Measurements from ENCODE around the gene ZNF547. TPM values are rescaled to one million over a fixed set of nuclear protein-coding genes. Genes with fewer than 3 reads are reported as not detected.
A peak's percentile ranks its signal among the peaks of the same experiment; 100 is the strongest.

The ZNF547 gene
- total RNA-seq, 2 experiments from 2014 or later = 1.0 to 1.4 TPM

DNA sequence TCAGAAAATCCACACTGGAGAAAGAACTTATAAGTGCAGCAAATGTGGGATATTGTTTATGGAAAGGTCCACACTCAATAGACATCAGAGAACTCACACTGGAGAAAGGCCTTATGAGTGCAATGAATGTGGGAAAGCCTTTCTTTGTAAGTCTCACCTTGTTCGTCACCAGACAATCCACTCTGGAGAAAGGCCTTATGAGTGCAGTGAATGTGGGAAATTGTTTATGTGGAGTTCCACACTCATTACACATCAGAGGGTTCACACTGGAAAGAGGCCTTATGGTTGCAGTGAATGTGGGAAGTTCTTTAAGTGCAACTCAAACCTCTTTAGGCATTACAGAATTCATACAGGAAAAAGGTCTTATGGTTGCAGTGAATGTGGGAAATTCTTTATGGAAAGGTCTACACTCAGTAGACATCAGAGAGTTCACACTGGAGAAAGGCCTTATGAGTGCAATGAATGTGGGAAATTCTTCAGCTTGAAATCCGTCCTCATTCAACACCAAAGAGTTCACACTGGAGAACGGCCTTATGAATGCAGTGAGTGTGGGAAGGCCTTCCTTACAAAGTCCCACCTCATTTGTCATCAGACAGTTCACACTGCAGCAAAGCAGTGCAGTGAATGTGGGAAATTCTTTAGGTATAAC is 14.3 kb downstream of the ZNF547 start:
- POLR2A ChIA-PET = no interaction called here
- no peak for DNase-seq

DNA sequence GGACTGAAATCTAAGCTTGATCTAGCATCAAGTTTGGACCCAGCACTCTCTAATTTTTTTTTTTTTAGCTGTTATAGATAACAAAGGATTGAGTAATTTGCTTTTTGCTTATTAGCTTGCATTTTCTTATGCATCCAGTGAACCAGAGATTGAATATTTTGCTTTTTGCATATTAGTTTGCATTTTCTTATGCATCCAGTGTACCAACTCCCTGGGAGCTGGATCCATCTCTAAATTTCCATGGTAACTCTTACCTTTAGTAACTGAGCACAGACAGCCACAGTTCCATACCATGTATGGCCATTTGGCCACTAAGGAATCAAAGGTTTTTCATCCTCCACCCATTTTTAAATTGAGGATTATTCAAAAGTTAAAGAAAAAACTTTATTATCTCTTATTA is 17.6 kb downstream of the ZNF547 start:
- Mint-ChIP-seq H3K27ac (no peak overlapping the region), H3K36me3 (peaks cover 49% of the 10 kb centered on the region), H3K4me1 (ENCODE audit: low read depth) (no peaks in the 10 kb centered on the region), H3K4me3 (no peak overlapping the region), H3K27me3 (no peaks in the 10 kb centered on the region), H3K9me3 (peaks cover 51% of the 10 kb centered on the region)
- ChIA-PET CTCF (no interaction called here), POLR2A (no interaction called here)
- intact Hi-C loops (cut with micrococcal nuclease) = no loop called here
- no peak for DNase-seq

More for the DNA sequence above, 14.3 kb downstream of the ZNF547 start:
- CTCF ChIA-PET = no interaction called here
- no peaks in the 10 kb centered on the region for H3K27me3 Mint-ChIP-seq
- H3K27ac Mint-ChIP-seq = no peak overlapping the region
- intact Hi-C loops (cut with micrococcal nuclease) = no loop called here
- H3K9me3 Mint-ChIP-seq = peaks cover 70% of the 10 kb centered on the region
- no peaks in the 10 kb centered on the region for H3K4me1 Mint-ChIP-seq (ENCODE audit: low read depth)
- peaks cover 72% of the 10 kb centered on the region for H3K36me3 Mint-ChIP-seq
- no peak overlapping the region for H3K4me3 Mint-ChIP-seq

DNA sequence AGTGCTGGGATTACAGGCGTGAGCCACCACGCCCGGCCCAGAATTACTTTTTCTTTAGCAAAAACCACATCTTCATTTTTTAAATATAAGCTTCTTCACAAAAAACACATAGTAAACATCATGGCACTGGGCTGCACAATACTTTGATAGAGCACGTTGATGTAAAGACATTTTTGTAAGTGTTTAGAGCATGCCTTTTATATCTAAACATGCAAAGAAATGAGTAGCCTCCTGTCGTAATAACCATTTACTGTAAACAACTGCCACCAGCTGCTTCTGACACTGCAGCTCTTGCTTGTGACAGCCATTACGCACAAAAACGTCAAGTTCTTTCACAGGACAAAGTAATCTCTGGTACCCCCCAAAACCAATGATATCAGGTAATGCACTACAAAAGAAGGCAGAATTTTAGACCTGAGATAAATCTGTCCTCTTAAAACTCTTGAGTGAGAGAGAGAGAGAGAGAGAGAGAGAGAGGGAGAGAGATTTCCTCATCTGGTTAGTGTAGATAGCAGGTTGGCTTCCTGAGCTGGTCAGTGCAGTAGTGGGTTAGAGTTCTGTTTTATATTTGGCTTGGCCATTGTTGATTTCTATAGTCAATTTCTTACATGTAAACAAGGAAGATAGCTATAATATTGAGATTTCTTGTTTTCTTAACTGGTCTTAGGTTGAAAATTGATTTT is 19.6 kb downstream of the ZNF547 start:
- Mint-ChIP-seq H3K4me3 (no peak overlapping the region), H3K27ac (no peak overlapping the region), H3K36me3 (peaks cover 30% of the 10 kb centered on the region), H3K27me3 (no peaks in the 10 kb centered on the region), H3K4me1 (ENCODE audit: low read depth) (no peaks in the 10 kb centered on the region), H3K9me3 (peaks cover 37% of the 10 kb centered on the region)
- intact Hi-C loops (cut with micrococcal nuclease) = no loop called here
- ChIA-PET CTCF (no interaction called here), POLR2A (no interaction called here)
- DNase-seq = no peak

DNA sequence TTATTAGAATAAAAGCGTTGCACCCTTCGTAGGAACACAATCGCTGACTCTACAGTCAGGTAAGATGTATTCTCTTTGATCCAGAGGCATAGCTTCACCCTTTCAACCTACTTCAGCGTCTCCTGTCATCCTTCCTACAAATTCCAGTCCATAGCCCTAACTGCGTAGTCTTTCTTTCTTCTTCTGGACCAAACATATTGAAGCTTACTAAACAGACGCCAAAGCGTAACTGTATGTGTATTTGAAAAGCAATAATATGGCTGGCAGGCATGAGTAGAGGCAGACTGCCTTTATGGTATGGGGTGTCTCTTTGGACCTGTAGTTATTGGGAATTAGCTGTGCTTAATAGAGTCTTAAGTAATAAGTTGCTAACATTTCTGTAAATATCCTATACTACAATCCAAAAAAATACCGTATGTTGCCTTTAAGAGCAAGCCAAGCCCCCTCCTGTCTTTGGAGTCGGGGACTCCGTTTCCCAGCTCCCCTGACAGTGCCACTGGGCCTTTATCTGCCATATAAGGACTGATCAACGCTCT is 25.9 kb downstream of the ZNF547 start:
- CTCF ChIA-PET = no interaction called here
- intact Hi-C loops (cut with micrococcal nuclease) = loop anchor here (1.0 kb wide), 7 partner anchors 22 to 190 kb away; partner anchors contain the start of genes TRAPPC2B, ZNF17, ZNF304 and ZNF460
- POLR2A ChIA-PET = interaction anchor here (1.5 kb wide), 1 partner anchor 21 kb away, joined by 3 read pairs; no protein-coding TSS in a partner anchor
- Mint-ChIP-seq H3K27ac (peak overlapping the region; percentile 94), H3K9me3 (peaks cover 12% of the 10 kb centered on the region), H3K36me3 (peaks cover 35% of the 10 kb centered on the region), H3K4me3 (peak overlapping the region; percentile 96), H3K4me1 (ENCODE audit: low read depth) (peaks cover 25% of the 10 kb centered on the region), H3K27me3 (no peaks in the 10 kb centered on the region)
- DNase-seq = no peak

DNA sequence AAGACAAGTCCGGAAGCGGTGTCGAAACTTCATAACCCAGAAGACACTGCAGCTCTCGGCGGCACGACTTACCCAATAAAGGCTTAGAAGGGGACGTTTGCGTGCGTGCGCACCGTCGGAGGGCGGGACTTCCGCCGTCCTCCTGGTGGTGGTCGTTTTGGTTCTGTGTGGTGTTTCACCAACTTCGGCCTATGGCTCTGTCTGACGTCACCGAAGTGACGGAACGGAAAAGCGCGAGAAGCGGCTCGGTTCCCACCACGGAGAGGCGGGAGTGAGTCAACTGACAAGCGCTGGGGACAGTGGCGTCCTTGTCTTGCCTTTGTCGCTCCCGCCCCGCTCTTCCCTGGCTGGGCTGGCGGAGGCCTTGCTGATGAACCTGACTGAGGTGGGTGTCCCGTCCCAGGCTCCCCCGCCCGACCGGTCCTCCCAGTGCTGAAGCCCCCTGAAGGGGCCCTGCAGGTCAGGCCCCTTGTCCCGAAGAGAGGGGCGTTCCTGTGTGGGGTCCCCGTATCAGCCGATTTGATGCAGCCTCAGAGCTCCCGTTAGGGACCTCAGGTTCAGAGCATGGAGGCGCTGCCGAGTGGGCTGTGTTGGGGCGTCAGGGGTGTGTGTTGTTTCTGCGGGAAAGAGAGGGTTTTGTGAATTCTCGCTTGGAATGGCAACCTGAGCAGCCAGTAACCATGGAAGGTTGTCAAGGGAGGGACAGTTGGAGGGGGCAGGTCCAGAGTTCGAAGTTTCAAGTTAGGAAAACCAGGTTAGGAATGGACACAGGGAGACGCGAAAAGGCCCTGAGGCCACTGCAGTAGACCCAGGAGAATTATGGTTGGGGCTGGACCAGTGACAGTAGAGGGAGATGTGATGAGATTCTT is 26.6 kb downstream of the ZNF547 start, which contains the start of gene ZNF548:
ZNF548 (plus strand) TSS at position 125 of the 869 bp plus-strand sequence; CDS start at position 371, 246 bp downstream.
- ChIA-PET CTCF (no interaction called here), POLR2A (interaction anchor here (1.5 kb wide), 1 partner anchor 20 kb away, joined by 3 read pairs; no protein-coding TSS in a partner anchor)
- Mint-ChIP-seq H3K27ac (peak within 1 kb of the TSS; percentile 94), H3K9me3 (peaks cover 17% of the 10 kb centered on the region), H3K36me3 (peaks cover 42% of the 10 kb centered on the region), H3K4me1 (ENCODE audit: low read depth) (peaks cover 25% of the 10 kb centered on the region), H3K4me3 (peak within 1 kb of the TSS; percentile 96), H3K27me3 (no peaks in the 10 kb centered on the region)
- intact Hi-C loops (cut with micrococcal nuclease) = loop anchor here (1.0 kb wide), 7 partner anchors 21 to 189 kb away; partner anchors contain the start of genes TRAPPC2B, ZNF17, ZNF304 and ZNF460
- peak; percentile 97 for DNase-seq

DNA sequence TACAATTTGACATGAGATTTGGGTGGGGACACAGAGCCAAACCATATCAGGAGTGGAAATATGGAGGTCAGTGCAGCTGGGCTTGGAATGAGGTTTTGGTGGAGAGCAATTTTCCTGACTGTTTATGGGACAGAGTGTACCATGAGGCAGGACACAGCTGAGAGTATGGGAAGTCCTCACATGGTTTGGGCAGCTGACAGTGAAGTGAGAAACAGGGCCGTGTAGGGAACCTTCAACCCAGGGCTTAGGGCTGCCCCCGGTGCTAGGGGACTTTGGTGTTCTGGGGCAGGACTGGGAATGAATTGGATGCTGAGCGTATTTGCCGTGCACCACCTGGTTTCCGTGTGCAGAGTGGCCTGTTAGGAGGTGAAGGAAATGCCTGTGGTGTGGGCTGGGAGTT is 32.4 kb downstream of the ZNF547 start:
- CTCF ChIA-PET = no interaction called here
- no peak overlapping the region for H3K27ac Mint-ChIP-seq
- H3K27me3 Mint-ChIP-seq = no peaks in the 10 kb centered on the region

DNA sequence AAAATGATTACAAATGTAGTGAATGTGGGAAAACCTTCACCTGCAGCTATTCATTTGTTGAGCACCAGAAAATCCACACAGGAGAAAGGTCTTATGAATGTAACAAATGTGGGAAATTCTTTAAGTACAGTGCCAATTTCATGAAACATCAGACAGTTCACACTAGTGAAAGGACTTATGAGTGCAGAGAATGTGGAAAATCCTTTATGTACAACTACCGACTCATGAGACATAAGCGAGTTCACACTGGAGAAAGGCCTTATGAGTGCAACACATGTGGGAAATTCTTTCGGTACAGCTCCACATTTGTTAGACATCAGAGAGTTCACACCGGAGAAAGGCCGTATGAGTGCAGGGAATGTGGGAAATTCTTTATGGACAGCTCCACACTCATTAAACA is 35.5 kb downstream of the ZNF547 start:
- Mint-ChIP-seq H3K27ac (no peak overlapping the region), H3K36me3 (peaks cover 68% of the 10 kb centered on the region), H3K4me3 (no peak overlapping the region), H3K27me3 (no peaks in the 10 kb centered on the region), H3K4me1 (ENCODE audit: low read depth) (peaks cover 4% of the 10 kb centered on the region), H3K9me3 (peaks cover 77% of the 10 kb centered on the region)
- POLR2A ChIA-PET = no interaction called here
- intact Hi-C loops (cut with micrococcal nuclease) = no loop called here
- CTCF ChIA-PET = no interaction called here
- DNase-seq = no peak

More for the DNA sequence above, 32.4 kb downstream of the ZNF547 start:
- H3K36me3 Mint-ChIP-seq = peaks cover 78% of the 10 kb centered on the region
- H3K4me1 Mint-ChIP-seq (ENCODE audit: low read depth) = peaks cover 9% of the 10 kb centered on the region
- POLR2A ChIA-PET = no interaction called here
- no peak overlapping the region for H3K4me3 Mint-ChIP-seq
- peaks cover 58% of the 10 kb centered on the region for H3K9me3 Mint-ChIP-seq
- DNase-seq = no peak
- intact Hi-C loops (cut with micrococcal nuclease) = no loop called here

DNA sequence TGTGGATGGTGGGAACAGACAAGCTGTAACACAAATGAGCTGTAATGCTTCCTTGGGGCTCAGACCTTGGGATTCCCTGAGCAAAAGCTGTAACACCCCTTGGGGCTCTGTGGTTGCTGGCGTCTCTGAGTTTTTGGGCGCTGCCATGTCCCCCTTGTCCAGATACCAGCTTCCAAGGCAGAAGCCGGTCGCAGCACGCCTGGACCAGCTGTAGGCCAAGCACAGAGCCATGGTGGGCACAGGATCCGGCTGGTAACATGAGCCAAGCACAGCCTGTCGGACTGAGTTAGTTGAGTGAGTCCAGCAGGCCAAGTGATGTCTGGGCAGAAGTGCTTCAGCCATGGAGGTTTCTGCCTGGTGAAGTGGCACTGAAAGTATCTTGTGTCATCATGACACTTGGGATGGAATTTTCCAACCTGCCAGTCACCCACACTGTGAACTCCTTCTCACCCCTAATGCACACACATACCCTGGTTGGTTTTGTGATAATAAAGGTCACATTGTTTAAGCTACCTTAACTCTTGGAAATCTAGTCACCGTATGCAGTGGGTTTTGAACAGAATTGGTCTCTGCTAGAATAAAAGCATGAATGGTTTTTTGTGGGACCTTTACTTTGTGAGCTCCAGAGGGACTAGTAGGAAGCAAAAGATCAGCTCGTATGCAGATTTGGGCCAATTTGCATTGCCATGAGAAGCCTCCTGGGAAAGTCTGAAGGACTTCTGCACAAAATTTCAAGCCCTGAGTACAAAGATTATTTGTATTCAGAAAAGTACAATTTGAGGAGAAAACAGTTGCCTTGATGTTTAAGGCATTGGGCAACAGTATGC is 40.6 kb downstream of the ZNF547 start:
- Mint-ChIP-seq H3K27ac (no peak overlapping the region), H3K27me3 (no peaks in the 10 kb centered on the region), H3K9me3 (peaks cover 33% of the 10 kb centered on the region), H3K36me3 (peaks cover 19% of the 10 kb centered on the region), H3K4me3 (no peak overlapping the region), H3K4me1 (ENCODE audit: low read depth) (peaks cover 2% of the 10 kb centered on the region)
- no peak for DNase-seq
- ChIA-PET POLR2A (no interaction called here), CTCF (no interaction called here)
- intact Hi-C loops (cut with micrococcal nuclease) = loop anchor here (10.0 kb wide), 1 partner anchor 299 kb away; no protein-coding TSS in a partner anchor

DNA sequence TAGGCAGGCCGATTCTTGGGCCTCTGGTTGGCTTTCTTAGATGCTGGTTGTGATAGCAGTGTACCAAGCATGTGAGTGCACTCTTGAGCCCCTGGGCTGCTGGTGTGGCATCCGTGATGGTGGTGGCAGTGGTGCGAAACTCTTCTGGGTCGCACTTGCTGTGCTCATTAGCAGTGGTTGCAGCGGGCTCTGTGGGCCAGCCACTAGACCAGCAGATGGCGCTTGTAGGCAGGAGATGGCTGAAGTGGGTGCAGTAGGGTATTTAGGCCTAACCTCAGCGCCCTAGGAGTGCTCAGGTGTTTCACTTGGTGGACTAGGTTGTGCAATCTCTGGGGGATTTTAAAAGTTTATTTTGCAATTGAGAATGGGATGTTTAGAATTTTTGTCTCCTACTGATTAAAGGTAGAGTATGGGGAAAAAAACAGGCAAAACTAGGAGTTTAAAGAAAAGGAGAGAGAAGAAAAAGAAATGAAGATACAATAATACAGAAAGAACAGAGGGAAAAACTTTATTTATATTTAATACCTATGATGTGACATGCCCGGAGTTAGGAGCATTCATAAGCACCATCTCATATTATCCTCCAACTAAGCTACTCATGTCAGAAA is 43.3 kb downstream of the ZNF547 start:
- ChIA-PET CTCF (interaction anchor here (0.7 to 0.8 kb wide), 2 partner anchors 21 to 264 kb away, joined by 3 read pairs; no protein-coding TSS in a partner anchor), POLR2A (no interaction called here)
- intact Hi-C loops (cut with micrococcal nuclease) = loop anchor here (1.0 to 10.0 kb wide), 3 partner anchors 274 to 749 kb away; partner anchors contain the start of gene ZNF551
- H3K9me3 Mint-ChIP-seq = peaks cover 14% of the 10 kb centered on the region
- H3K27me3 Mint-ChIP-seq = no peaks in the 10 kb centered on the region
- peaks cover 8% of the 10 kb centered on the region for H3K4me1 Mint-ChIP-seq (ENCODE audit: low read depth)
- no peak overlapping the region for H3K4me3 Mint-ChIP-seq
- peak; percentile 84 for DNase-seq
- peaks cover 3% of the 10 kb centered on the region for H3K36me3 Mint-ChIP-seq
- H3K27ac Mint-ChIP-seq = no peak overlapping the region

DNA sequence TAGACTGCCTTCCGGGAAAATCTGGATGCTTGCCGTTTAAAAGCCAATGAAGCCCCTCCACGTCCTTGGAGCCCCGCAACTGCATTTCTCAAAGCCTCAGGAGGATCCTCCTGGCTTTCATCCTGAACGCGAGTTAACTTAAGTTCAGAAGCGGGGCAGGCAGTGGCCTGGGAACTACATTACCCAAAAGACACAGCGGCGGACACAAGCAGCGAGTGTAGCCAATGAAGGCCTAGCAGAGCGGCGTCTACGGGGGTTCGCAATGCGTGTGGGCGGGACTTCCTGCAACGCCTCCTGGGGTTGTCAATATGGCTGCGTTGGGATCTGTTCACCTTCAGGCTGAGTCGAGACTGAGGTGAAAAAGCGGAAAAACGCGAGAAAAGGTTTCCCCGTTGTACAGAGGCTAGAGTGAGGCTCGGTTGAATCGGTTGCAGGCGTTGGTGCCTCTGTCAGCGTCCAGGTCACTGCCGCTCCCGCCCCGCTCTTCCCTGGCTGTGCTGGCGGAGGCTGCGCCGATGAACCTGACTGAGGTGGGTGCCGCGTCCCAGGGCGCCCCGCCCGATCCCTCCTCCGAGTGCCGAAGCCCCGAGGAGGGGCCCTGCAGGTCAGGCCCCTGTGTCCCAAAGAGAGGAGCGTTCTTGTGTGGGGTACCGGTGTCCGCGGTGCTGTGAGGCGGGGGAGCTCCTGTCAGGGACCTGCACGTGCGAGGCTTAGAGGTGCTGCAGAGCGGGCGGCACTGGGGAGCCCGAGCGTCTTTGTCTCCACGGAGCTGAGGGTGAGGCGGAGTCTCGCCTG is 47.7 kb downstream of the ZNF547 start, which contains the start of gene ZNF17:
ZNF17 (plus strand) TSS at position 285 of the 795 bp plus-strand sequence. CDS start 2,455 bp downstream, outside the sequence.
- H3K4me3 Mint-ChIP-seq = peak within 1 kb of the TSS; percentile 92
- POLR2A ChIA-PET = interaction anchor here (0.7 kb wide), 1 partner anchor 23 kb away, joined by 3 read pairs; no protein-coding TSS in a partner anchor
- peaks cover 30% of the 10 kb centered on the region for H3K36me3 Mint-ChIP-seq
- peak; percentile 95 for DNase-seq
- CTCF ChIA-PET = no interaction called here
- H3K9me3 Mint-ChIP-seq = peaks cover 13% of the 10 kb centered on the region
- H3K4me1 Mint-ChIP-seq (ENCODE audit: low read depth) = peaks cover 14% of the 10 kb centered on the region
- H3K27me3 Mint-ChIP-seq = no peaks in the 10 kb centered on the region
- peak within 1 kb of the TSS; percentile 66 for H3K27ac Mint-ChIP-seq
- intact Hi-C loops (cut with micrococcal nuclease) = loop anchor here (1.0 kb wide), 2 partner anchors 22 to 24 kb away; partner anchors contain the start of genes ZNF548 and ZNF749
